ENCODE results near the gene GRB2. TPM values are rescaled to one million over a fixed set of nuclear protein-coding genes. Genes with fewer than 3 reads are reported as not detected.

Gene GRB2
- total RNA-seq, 6 donors from 2014 or later, result 103 to 168 (median 151) TPM

- H3K4me1 ChIP-seq, result peaks cover 0 to 18% (median 9%) of the 10 kb centered on the region in 4 donors
- DNase-seq, result peak; percentile 45 to 58
- H3K4me3 ChIP-seq, result no peak overlapping the region
- no peaks in the 10 kb centered on the region for H3K9me3 ChIP-seq
- no peaks in the 10 kb centered on the region for H3K27me3 ChIP-seq
- WGBS, 2 donors, result 74 to 87% methylated on average over 19 of the region's 19 CpGs
- TF ChIP-seq POLR2AphosphoS5 (IDR thresholded peaks at IDR 0.05) (no peak), EP300 (IDR thresholded peaks at IDR 0.05) (no peak), POLR2A (IDR thresholded peaks at IDR 0.05) (peak in 1 of 4 donors; percentile 26), CTCF (IDR thresholded peaks at IDR 0.05) (no peak)
- ATAC-seq (ENCODE audit: low FRiP score in 2 of 2), result peak in 1 of 2 donors; percentile 52
- peaks cover 9 to 33% (median 21%) of the 10 kb centered on the region in 4 donors for H3K36me3 ChIP-seq
- H3K27ac ChIP-seq, result peak overlapping the region; percentile 39 to 79 (median 60)
Observed at GRCh38 chr17:75315541-75316243, 89.8 kb downstream of the GRB2 start.

DNA sequence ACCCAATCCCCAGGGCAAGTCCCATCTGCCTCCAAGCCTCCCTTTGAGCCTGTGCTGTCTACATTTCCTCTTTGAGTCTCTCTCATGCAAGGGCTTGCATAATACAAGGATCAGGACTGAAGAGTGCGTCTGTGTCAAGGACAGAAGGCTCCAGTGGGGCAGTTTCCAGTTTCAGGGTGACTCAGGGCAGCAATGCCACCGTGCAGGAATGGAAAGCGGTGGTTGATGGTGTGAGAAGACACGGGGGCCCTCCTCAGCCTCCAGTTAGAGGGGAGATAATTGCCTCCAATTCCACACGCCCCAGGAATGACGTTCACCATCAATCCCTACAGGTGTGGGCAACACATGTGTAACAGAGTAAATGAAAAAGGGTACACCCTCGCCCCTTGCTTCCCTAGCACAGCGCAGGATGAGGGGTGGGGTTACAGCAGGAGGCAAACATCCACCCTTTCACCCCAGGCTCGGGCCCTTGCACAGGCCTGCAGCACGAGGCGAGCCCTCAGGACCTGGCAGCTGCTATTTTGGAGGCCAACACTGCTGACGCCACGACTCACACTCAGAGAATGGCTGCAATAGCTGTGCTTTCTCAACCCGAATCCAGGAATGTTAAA is 91.4 kb downstream of the GRB2 start:
- ATAC-seq (ENCODE audit: low FRiP score in 2 of 2) (peak; percentile 49 to 74), DNase-seq (peak in 1 of 2 donors; percentile 51)
- Histone ChIP-seq H3K27me3 (no peaks in the 10 kb centered on the region), H3K27ac (peak overlapping the region; percentile 64 to 79 (median 76)), H3K4me1 (peaks cover 0 to 18% (median 10%) of the 10 kb centered on the region in 4 donors), H3K4me3 (no peak overlapping the region), H3K9me3 (no peaks in the 10 kb centered on the region), H3K36me3 (peaks cover 0 to 16% (median 7%) of the 10 kb centered on the region in 4 donors)
- 66 to 74% methylated on average over 11 to 14 of the region's 14 CpGs for WGBS, 2 donors
- peak in 1 of 4 donors; percentile 64 for TF ChIP-seq POLR2A (IDR thresholded peaks at IDR 0.05)
- no peak for TF ChIP-seq CTCF (IDR thresholded peaks at IDR 0.05)
- no peak for TF ChIP-seq EP300 (IDR thresholded peaks at IDR 0.05)
- TF ChIP-seq POLR2AphosphoS5 (IDR thresholded peaks at IDR 0.05), result no peak

GRCh38 chr17:75308732-75309629 is 96.5 kb downstream of the GRB2 start:
- Histone ChIP-seq H3K4me1 (peaks cover 0 to 16% (median 7%) of the 10 kb centered on the region in 4 donors), H3K27me3 (no peaks in the 10 kb centered on the region), H3K36me3 (no peaks in the 10 kb centered on the region), H3K9me3 (no peaks in the 10 kb centered on the region), H3K4me3 (no peak overlapping the region), H3K27ac (peak overlapping the region; percentile 20 to 81 (median 63))
- no peak for TF ChIP-seq POLR2AphosphoS5 (IDR thresholded peaks at IDR 0.05)
- TF ChIP-seq CTCF (IDR thresholded peaks at IDR 0.05), result no peak
- peak in 1 of 4 donors; percentile 41 for TF ChIP-seq POLR2A (IDR thresholded peaks at IDR 0.05)
- DNase-seq (peak in 1 of 2 donors; percentile 61), ATAC-seq (ENCODE audit: low FRiP score in 2 of 2) (peak; percentile 51 to 69)
- WGBS, 2 donors, result 55 to 57% methylated on average over 14 to 17 of the region's 20 CpGs

DNA sequence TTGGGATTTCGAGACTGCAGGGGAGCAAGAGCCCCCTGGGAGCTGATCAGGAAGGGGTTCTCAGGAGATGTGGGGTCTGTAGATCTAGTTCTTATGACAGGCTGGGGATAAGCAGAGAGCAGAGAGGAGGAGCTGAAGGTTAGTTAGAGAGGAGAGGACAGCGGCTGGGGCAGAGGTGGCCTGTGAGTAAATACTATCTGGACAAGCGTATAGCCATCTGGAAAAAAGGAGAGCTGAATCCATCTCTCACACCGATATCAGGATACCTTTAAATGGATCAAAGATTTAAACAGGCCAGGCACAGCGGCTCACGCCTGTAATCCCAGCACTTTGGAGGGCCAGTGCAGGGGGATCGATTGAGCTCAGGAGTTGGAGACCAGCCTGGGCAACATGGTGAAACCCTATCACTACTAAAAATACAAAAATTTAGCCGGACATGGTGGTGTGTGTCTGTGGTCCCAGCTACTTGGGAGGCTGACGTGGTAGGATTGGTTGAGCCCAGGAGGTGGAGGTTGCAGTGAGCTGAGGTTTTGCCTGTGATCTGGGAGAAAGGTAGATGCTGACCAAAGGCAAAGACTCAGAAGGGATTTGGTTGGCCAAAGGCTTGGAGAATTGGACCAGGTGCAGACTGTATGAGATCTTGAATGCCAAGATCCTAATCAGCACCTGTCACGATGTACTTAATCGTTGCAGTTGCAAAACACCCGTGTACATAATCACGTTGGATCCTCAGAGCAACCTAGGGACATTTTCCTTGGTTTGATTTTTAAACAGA is 97.3 kb downstream of the GRB2 start:
- Histone ChIP-seq H3K9me3 (no peaks in the 10 kb centered on the region), H3K27me3 (no peaks in the 10 kb centered on the region), H3K4me3 (no peak overlapping the region), H3K4me1 (peaks cover 0 to 14% (median 6%) of the 10 kb centered on the region in 4 donors), H3K27ac (peak overlapping the region in 3 of 4 donors; percentile 52 to 81 (median 74)), H3K36me3 (no peaks in the 10 kb centered on the region)
- 72 to 80% methylated on average over 12 to 13 of the region's 13 CpGs for WGBS, 2 donors
- DNase-seq, result no peak
- ATAC-seq (ENCODE audit: low FRiP score in 2 of 2), result no peak
- no peak for TF ChIP-seq POLR2AphosphoS5 (IDR thresholded peaks at IDR 0.05)
- no peak for TF ChIP-seq POLR2A (IDR thresholded peaks at IDR 0.05)
- TF ChIP-seq CTCF (IDR thresholded peaks at IDR 0.05), result no peak
- no peak for TF ChIP-seq EP300 (IDR thresholded peaks at IDR 0.05)

Measured in upper lobe of left lung (tissue), 6 donors.